HepG2 (cell line): Measurements from ENCODE around the gene EFHC2. TPM values are rescaled to one million over a fixed set of nuclear protein-coding genes. Genes with fewer than 3 reads are reported as not detected.

Source experiments
- ATAC-seq: fragments of 200-7000 bp; cut with Tn5 transposase; 3 replicates; pipeline ENCODE4 v1.9.1; 2020; ENCODE audit warnings: mild to moderate bottlenecking, moderate library complexity
- BruUV-seq: library from RNA; stranded (reverse); fragments of 400-500 nt; replicated peaks from 2 replicates; lab custom pipeline; 2021; lab: Mats Ljungman, UMichigan
- CTCF ChIA-PET: fragments of 300-600 bp; formaldehyde crosslinking; extraction: SDS; loops from one replicate; lab custom pipeline; 2021; ENCODE audit warnings: low total read pairs, inconsistent platforms, low intra/inter-chr PET ratio; lab: Yijun Ruan, JAX
- POLR2A ChIA-PET: fragments of 350-600 bp; sonication (Branson Sonifier 250); formaldehyde crosslinking; loops from one replicate; lab custom pipeline; 2020; ENCODE audit warnings: antibody characterized with exemption, inconsistent platforms; lab: Yijun Ruan, JAX
- DNase-seq: peaks from one replicate; pipeline ENCODE4 v3.0.0-alpha.2; 2015; ENCODE audit warnings: low spot score
- FAIRE-seq: peaks from 3 replicates; lab custom pipeline; 2011; peaks lifted over from hg19 to GRCh38; lab: Jason Lieb, UNC
- H2AFZ ChIP-seq: one replicate; pipeline ENCODE4 v1.6.1; 2011; ENCODE audit warnings: low read length, inconsistent platforms
- H3K27ac ChIP-seq: fragments of 300-600 bp; 3 replicates; pipeline ENCODE4 v1.8.0; 2011; ENCODE audit warnings: mixed run types, mild to moderate bottlenecking, mixed read lengths, low read length, inconsistent platforms; ENCODE audit not compliant: insufficient read depth; ENCODE audit errors: extremely low read length
- H3K27me3 ChIP-seq, 2 experiments: fragments of 200-600 bp in 1 of 2; 2 replicates in 1 of 2; 3 replicates in 1 of 2; pipeline versions ENCODE4 v1.6.0 to v1.8.0; 2011; ENCODE audit warnings: low read length in 2 of 2, mild to moderate bottlenecking in 2 of 2, moderate library complexity in 2 of 2, inconsistent platforms in 1 of 2; ENCODE audit not compliant: insufficient read depth in 2 of 2, control insufficient read depth in 1 of 2
- H3K36me3 ChIP-seq, 2 experiments: fragments of 200-600 bp in 1 of 2; replicated peaks in 1 of 2; 2 replicates in 1 of 2; 3 replicates in 1 of 2; pipeline versions ENCODE4 v1.5.1 to v1.8.0; 2011; ENCODE audit warnings: low read length in 2 of 2, inconsistent platforms in 1 of 2; ENCODE audit not compliant: insufficient read depth in 2 of 2, control insufficient read depth in 1 of 2
- H3K4me1 ChIP-seq: 2 replicates; pipeline ENCODE4 v1.5.1; 2012; ENCODE audit warnings: low read length, inconsistent platforms; ENCODE audit not compliant: insufficient read depth
- H3K4me2 ChIP-seq: 2 replicates; pipeline ENCODE4 v1.6.0; 2011; ENCODE audit warnings: low read depth, low read length, inconsistent platforms
- H3K4me3 ChIP-seq, 3 experiments: fragments of 200-600 bp in 1 of 3; sonication (generic), shearing (Covaris generic) in 1 of 3; replicated peaks in 1 of 3; 2 replicates each; pipeline ENCODE4 v1.5.1; 2011 to 2016; ENCODE audit warnings: low read length in 3 of 3, inconsistent platforms in 2 of 3, low read depth in 2 of 3, mild to moderate bottlenecking in 2 of 3, control low read depth in 1 of 3, mixed read lengths in 1 of 3; ENCODE audit not compliant: insufficient read depth in 1 of 3
- H3K79me2 ChIP-seq: one replicate; pipeline ENCODE4 v1.6.1; 2011; ENCODE audit warnings: low read length, inconsistent platforms; ENCODE audit not compliant: insufficient read depth
- H3K9ac ChIP-seq: 2 replicates; pipeline ENCODE4 v1.6.0; 2011; ENCODE audit warnings: mild to moderate bottlenecking, low read depth, low read length, inconsistent platforms; ENCODE audit not compliant: insufficient read depth
- H3K9me3 ChIP-seq: 2 replicates; pipeline ENCODE4 v1.5.1; 2012; ENCODE audit warnings: mild to moderate bottlenecking, low read length
- H4K20me1 ChIP-seq: 2 replicates; pipeline ENCODE4 v1.6.0; 2011; ENCODE audit warnings: inconsistent platforms, mild to moderate bottlenecking, low read length, moderate library complexity; ENCODE audit not compliant: insufficient read depth
- AGO2 ChIP-seq: fragments of 200-400 bp; formaldehyde crosslinking; optimal IDR thresholded peaks from 2 replicates; pipeline ENCODE3; 2017; ENCODE audit warnings: mild to moderate bottlenecking, low read depth, low read length, moderate library complexity
- IRF2 ChIP-seq: IDR thresholded peaks from 2 replicates; pipeline ENCODE4 v1.6.1; 2018; ENCODE audit warnings: missing genetic modification reagents, missing compliant biosample characterization
- KDM6A ChIP-seq: IDR thresholded peaks from 2 replicates; pipeline ENCODE4 v1.6.1; 2016; ENCODE audit warnings: low read depth
- KLF11 ChIP-seq: IDR thresholded peaks from 2 replicates; pipeline ENCODE4 v1.6.1; 2016; ENCODE audit warnings: missing compliant biosample characterization
- NFIC ChIP-seq: IDR thresholded peaks from 2 replicates; pipeline ENCODE4 v1.6.1; 2012; ENCODE audit warnings: mild to moderate bottlenecking, low read length, inconsistent platforms
- NFYB ChIP-seq: sonication (generic); formaldehyde crosslinking; IDR thresholded peaks from 2 replicates; pipeline ENCODE4 v1.4.0; 2020; ENCODE audit warnings: missing genetic modification reagents
- RFX1 ChIP-seq: fragments of 450-650 bp; IDR thresholded peaks from 2 replicates; pipeline ENCODE4 v1.6.1; 2017
- STAG1 ChIP-seq: sonication (generic); formaldehyde crosslinking; IDR thresholded peaks from 2 replicates; pipeline ENCODE4 v1.4.0; 2020; ENCODE audit warnings: missing genetic modification reagents
- ZBTB38 ChIP-seq: sonication (generic); formaldehyde crosslinking; IDR thresholded peaks from 2 replicates; pipeline ENCODE4 v1.5.1; 2020; ENCODE audit warnings: mild to moderate bottlenecking, missing genetic modification reagents
- ZNF12 ChIP-seq: sonication (generic); formaldehyde crosslinking; IDR thresholded peaks from 2 replicates; pipeline ENCODE4 v1.5.0; 2020; ENCODE audit warnings: missing genetic modification reagents
- ZNF24 ChIP-seq: fragments of 450-650 bp; IDR thresholded peaks from 2 replicates; pipeline ENCODE4 v1.6.1; 2017; ENCODE audit warnings: antibody characterized with exemption, mild to moderate bottlenecking
- ZNF33A ChIP-seq: sonication (generic); formaldehyde crosslinking; IDR thresholded peaks from 2 replicates; pipeline ENCODE4 v1.5.1; 2020; ENCODE audit warnings: missing genetic modification reagents, mild to moderate bottlenecking, moderate library complexity, borderline replicate concordance
- ZNF432 ChIP-seq: sonication (generic); formaldehyde crosslinking; IDR thresholded peaks from 2 replicates; pipeline ENCODE4 v1.5.0; 2020; ENCODE audit warnings: missing genetic modification reagents, mild to moderate bottlenecking, borderline replicate concordance
- ZNF550 ChIP-seq: sonication (generic); formaldehyde crosslinking; IDR thresholded peaks from 2 replicates; pipeline ENCODE4 v1.4.0; 2020; ENCODE audit warnings: mild to moderate bottlenecking, missing genetic modification reagents, borderline replicate concordance
- ZSCAN31 ChIP-seq: sonication (generic); formaldehyde crosslinking; IDR thresholded peaks from 2 replicates; pipeline ENCODE4 v1.5.0; 2020; ENCODE audit warnings: low read depth, mild to moderate bottlenecking, missing genetic modification reagents
- WGBS: methylation state at CpG from one replicate; pipeline ENCODE4 v1.1.6; 2017; ENCODE audit warnings: low lambda C conversion rate; 5-methylcytosine and 5-hydroxymethylcytosine counted together
- in situ Hi-C: cut with HindIII; loops from 2 replicates; pipeline ENCODE4 v1.10.0; 2017; ENCODE audit warnings: low pct_unique_long_range_greater_than_20kb; ENCODE audit not compliant: extremely low pct_ligation_motif_present
- intact Hi-C: fragments of 100-400 bp; cut with micrococcal nuclease; formaldehyde crosslinking; loops from one replicate; pipeline ENCODE4 v1.10.0; 2022; ENCODE audit not compliant: unreplicated experiment
- polyA plus RNA-seq, 8 experiments: library from polyadenylated mRNA; depleted of rRNA in 3 of 8; stranded (reverse) in 7 of 8; unstranded in 1 of 8; fragments of >200 nt; fragmentation: Illumina TruSeq in 4 of 8; extraction: Trizol in 4 of 8; gene quantifications; 2 replicates each; pipeline versions ENCODE4 v1.2.1 to v1.2.3, GENCODE V29; 2011 to 2016; ENCODE audit warnings: low read depth in 4 of 8, missing spikeins in 1 of 8, mixed read lengths in 1 of 8; ENCODE audit not compliant: insufficient read depth in 1 of 8
- total RNA-seq, 5 experiments: library from RNA; depleted of rRNA; stranded (reverse); fragments of >200 nt; fragmentation: Illumina TruSeq; extraction: Trizol; gene quantifications; 2 replicates each; pipeline ENCODE4 v1.2.3, GENCODE V29; 2016; ENCODE audit warnings: low read depth in 1 of 5
- TF ChIP-seq, protein P1 (sequence below): sonication (generic); formaldehyde crosslinking; IDR thresholded peaks from 2 replicates; pipeline ENCODE4 v1.5.1; 2020; ENCODE audit warnings: mild to moderate bottlenecking, missing genetic modification reagents, borderline replicate concordance
- TF ChIP-seq, protein P2 (sequence below): sonication (generic); formaldehyde crosslinking; IDR thresholded peaks from 2 replicates; pipeline ENCODE4 v1.8.1; 2022; ENCODE audit warnings: mild to moderate bottlenecking, missing genetic modification reagents

EFHC2 gene
- total and polyA plus RNA-seq, 2 of the 13 experiments (the other 11 are each of a cell fraction or from before 2014, with no cell fraction given): not detected

DNA sequence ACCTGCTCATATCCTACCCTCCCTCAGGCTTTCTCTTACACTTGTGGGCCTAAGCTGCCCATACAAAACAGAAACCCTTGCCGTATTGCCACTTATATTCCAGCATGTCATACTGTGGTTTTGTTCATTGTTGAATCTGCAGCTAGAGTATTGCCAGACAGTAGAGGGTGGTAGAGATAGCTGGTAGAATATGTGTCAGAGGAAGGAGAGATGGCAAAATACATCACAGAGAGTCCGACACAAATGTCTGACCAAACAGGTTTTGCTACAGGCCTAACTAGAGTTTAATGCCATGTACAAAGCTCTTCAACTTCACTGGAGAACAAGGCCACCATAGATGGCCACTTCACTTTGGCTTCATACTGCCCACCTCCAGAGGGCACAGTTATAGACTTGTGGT, 160.1 kb downstream of the EFHC2 start:
- no peaks in the 10 kb centered on the region for H3K79me2 ChIP-seq
- H3K4me1 ChIP-seq: no peaks in the 10 kb centered on the region
- H3K27ac ChIP-seq: no peak overlapping the region
- DNase-seq (no peak), FAIRE-seq (no peak), ATAC-seq (no peak)
- H3K27me3 ChIP-seq: no peaks in the 10 kb centered on the region
- intact Hi-C loops: no loop called here
- H4K20me1 ChIP-seq: no peaks in the 10 kb centered on the region
- CTCF ChIA-PET: no interaction called here
- POLR2A ChIA-PET: no interaction called here
- 89% methylated on average over 1 of the region's 2 CpGs for WGBS
- no peak overlapping the region for H3K9ac ChIP-seq
- H3K9me3 ChIP-seq: no peaks in the 10 kb centered on the region
- no peak overlapping the region for H3K4me3 ChIP-seq
- H3K4me2 ChIP-seq: no peak overlapping the region
- no peak for TF ChIP-seq NFIC
- TF ChIP-seq, protein P1, sequence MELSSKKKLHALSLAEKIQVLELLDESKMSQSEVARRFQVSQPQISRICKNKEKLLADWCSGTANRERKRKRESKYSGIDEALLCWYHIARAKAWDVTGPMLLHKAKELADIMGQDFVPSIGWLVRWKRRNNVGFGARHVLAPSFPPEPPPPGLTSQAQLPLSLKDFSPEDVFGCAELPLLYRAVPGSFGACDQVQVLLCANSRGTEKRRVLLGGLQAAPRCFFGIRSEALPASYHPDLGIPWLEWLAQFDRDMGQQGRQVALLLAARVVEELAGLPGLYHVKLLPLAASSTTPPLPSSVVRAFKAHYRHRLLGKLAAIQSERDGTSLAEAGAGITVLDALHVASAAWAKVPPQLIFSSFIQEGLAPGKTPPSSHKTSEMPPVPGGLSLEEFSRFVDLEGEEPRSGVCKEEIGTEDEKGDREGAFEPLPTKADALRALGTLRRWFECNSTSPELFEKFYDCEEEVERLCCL (CRISPR knock-in tag): no peak
- TF ChIP-seq ZNF12: no peak
- no peak for TF ChIP-seq ZBTB38 (CRISPR knock-in tag)
- no peak for TF ChIP-seq AGO2
- no peak for TF ChIP-seq RFX1
- TF ChIP-seq ZNF33A: no peak
- no peak for TF ChIP-seq ZSCAN31 (CRISPR knock-in tag)
- no peak for TF ChIP-seq ZNF550
- TF ChIP-seq, protein P2, sequence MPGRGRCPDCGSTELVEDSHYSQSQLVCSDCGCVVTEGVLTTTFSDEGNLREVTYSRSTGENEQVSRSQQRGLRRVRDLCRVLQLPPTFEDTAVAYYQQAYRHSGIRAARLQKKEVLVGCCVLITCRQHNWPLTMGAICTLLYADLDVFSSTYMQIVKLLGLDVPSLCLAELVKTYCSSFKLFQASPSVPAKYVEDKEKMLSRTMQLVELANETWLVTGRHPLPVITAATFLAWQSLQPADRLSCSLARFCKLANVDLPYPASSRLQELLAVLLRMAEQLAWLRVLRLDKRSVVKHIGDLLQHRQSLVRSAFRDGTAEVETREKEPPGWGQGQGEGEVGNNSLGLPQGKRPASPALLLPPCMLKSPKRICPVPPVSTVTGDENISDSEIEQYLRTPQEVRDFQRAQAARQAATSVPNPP (CRISPR knock-in tag): no peak
- TF ChIP-seq KDM6A (CRISPR knock-in tag): no peak
- TF ChIP-seq NFYB (CRISPR knock-in tag): no peak
- TF ChIP-seq KLF11 (CRISPR knock-in tag): no peak
- TF ChIP-seq IRF2 (CRISPR knock-in tag): no peak
- TF ChIP-seq ZNF432 (CRISPR knock-in tag): no peak
- no peak for TF ChIP-seq STAG1 (CRISPR knock-in tag)
- TF ChIP-seq ZNF24: no peak
- in situ Hi-C loops: no loop called here
- no peaks in the 10 kb centered on the region for H3K36me3 ChIP-seq
- no TSS peak for BruUV-seq
- no peak overlapping the region for H2AFZ ChIP-seq
